Measurements from ENCODE around the gene RPL21.
"Not testable (repeated sequence)": the region's sequence is repeated elsewhere in the genome, so short reads cannot be mapped to it uniquely, and the experiment has no call there.

RPL21 gene

DNA sequence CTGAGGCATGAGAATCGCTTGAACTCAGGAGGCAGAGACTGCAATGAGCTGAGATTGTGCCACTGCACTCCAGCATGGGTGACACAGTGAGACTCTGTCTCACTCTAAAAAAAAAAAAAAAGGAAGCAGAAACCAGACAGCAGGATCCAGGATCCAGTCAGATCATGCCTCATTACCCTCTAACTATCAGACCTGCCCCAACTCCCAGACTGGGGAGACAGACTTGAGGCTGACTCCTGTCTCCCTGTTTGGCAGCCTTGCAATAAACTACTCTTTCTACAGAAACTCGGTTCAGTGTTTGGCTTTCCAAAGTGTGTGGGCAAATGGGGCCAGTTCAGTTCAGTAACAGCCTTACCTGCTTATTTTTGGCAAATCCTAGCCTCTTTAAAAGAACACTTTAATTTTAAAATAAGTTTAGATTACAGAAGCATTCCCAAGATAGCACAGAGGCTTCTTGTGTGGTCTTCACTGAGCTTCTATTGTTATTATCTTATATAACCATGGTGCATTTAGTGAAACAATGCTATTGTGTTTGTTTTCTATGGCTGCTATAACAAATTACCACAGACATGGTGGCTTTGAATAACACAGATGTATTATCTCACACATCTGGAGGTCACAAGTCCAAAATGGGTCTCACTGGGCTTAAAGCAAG, 37.8 kb downstream of the RPL21 start:
- DNase-seq (ENCODE audit: low spot score): peak; percentile 76

DNA sequence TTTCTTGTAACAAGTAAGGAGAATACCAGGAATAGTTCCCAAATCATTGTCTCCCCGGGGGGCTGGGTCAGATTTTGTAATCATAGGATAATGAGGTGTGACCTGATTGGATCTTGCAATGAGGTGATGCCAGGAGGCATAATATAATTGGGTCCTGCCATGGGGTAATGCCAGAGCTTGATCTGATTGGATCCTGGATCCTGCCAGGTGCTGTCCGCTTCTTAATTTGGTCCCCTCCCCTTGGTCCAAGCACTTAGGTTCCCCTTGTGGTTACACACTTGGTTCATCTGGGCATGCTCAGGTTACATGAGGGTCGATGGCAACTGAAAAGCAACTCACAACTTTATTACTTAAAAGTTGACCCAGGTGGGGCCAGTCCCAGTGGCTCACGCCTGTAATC, 39.4 kb downstream of the RPL21 start:
- no peak for DNase-seq (ENCODE audit: low spot score)

DNA sequence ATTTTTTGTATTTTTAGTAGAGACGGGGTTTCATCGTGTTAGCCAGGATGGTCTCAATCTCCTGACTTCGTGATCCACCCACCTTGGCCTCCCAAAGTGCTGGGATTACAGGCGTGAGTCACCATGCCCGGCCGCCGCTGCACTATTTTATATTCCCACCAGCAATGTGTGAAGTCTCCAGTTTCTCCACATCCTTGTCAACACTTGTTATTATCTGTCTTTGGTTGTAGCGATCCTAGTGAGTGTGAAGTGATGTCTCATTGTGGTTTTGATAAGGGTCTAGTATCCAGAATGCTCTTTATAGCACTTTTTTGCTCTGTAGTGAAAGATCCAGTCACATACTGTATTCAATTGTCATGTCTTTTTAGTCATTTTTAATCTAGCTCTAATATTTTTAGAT, 40.6 kb downstream of the RPL21 start:
- not testable (repeated sequence) for DNase-seq (ENCODE audit: low spot score)

DNA sequence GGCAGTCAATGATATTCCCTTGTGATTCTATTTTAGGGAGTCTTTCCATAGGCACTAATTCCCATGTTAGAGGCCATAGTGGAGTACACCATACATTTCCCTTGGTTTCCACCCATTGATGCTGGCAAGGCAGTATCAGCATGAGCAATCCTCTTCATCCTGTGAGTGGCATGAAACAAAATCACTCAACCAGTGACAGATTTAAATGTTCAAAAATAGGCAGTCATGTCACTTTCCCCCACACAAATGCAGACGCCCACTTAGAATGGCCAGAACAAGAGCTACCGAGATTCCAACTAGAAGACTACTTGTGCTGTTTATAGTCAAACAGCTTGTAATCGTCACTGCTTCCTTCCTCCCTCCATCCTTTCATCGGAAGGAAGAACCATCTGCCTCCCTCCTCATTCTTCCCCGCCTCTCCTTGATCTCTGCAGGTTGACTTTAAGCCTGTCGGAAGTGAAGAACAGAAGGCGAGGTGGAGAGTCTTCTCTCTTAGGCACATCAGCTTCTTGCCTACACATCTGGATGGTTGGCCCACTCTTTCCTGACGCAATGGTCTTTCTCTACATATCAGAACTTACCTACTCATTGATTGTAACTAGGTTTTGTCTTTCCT, 41.8 kb downstream of the RPL21 start:
- DNase-seq (ENCODE audit: low spot score): no peak

DNA sequence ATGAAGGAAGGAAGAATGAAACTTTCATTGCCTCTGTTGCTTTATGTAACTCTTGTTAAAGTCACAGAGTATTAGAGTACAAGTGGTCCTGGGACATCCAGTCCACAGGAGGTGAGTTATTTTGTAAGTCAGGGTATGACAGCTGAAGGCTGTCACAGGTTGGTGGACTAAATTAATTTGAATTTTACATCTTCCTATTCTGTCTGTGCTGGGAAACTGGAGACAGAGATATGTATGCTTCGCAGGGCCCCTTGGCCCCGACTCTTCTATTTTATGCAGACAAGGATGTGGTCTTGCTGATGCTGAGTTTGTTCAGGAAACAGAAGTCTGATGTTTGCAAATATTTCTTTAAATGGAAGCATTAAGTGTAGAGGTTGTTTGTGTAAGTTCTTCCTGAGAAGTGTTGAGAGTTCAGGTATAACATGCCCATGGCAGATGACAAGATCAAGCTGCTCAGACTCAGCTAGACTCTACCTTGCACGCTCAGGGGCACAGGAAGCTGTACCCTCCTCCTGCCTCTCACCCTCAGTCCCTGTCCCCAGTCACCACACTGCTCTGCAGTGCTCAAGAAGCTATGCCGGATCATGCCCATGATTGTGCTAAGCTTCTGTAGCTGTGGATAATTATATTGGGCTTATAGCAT, 42.6 kb downstream of the RPL21 start:
- no peak for DNase-seq (ENCODE audit: low spot score)

DNA sequence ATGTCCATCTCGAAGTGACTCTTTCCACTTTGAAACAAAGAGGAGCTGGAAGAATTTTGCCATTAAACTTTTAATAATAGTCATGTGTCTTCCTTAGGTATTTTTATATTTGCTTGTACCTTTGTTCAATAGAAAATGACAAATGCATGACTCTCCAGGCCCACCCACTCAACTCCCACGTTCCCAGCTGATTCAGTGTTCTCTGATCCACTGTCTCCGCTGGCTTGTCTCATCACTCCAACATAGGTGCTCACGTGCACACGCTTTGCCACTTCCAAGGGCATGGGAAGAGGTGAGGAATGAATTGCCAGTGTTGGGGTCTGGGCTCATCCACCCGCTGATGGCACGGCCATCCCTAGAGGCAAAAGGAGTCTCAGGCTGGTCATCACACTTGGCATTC, 43.7 kb downstream of the RPL21 start:
- no peak for DNase-seq (ENCODE audit: low spot score)

DNA sequence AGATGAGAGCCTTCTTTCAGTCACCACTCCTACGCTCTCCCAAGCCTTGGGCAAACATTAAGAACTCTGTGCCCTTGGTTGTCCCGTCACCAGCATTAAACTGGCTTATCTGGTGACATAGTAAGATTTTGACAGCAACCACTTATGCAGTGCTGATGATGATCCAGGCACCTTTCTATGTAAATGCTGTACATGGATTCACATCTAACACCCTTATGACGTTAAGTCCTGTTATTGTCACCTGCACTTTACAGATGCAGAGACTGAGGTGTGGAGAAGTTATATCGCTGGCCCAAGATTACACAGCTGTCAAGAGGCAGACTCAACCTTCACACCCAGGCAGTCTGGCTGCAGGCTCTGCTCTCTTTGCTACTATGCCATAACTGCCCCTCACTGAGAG, 44.3 kb downstream of the RPL21 start:
- DNase-seq (ENCODE audit: low spot score): no peak

DNA sequence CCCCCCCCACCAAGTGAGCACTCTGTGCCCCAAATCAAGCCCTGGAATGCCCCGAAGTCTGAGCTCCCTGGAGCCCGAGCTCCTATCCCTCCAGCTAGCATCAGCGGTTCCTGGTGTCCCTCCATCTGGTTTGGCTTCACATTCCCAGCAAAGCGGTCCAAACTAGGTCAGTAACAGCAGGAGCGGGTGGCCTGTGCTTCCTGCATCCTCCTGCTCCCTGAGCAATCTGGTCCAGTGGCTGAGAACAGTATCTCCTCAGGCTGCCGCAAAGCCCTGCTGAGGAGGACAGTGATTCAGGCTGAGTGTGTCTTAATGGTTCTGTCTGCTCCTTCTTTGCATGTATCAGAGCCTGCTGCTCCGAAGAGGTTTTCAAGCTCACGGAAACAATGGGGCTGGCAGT, 45.1 kb downstream of the RPL21 start:
- no peak for DNase-seq (ENCODE audit: low spot score)

DNA sequence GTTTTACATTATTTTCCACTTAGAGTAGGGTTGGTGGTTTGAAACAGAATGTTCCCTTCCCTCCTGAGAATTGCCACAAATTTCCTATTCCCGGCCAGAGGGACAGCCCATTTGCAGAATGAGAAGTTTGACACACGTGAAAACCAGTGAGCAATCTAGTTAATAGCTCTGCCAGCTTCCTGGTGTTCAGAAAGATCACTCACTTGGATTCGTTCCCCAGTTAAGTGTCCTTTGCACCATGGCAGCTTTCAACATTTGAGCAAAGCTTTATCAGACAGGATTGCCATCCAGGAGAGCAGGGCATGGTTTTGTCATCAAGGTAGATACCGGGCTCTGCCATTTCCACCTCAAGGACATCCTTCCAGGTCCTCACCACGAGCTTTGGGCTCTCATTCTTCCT, 47.5 kb downstream of the RPL21 start:
- DNase-seq (ENCODE audit: low spot score): no peak

DNA sequence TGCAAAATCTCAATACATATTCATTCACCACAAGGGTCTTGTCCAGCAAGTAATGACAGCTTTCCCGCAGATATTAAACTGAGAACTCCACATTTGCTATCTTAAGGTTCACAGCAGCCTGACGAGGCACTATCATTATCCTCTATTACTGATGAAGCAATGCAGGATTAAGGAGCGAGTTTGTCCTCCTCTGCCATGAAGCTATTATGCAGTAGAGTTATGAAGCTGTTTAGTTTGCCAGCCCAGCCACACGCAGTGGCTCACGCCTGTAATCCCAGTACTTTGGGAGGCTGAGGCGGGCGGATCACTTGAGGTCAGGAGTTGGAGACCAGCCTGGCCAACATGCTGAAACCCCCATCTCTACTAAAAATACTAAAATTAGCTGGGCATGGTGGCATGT, 49.0 kb downstream of the RPL21 start:
- DNase-seq (ENCODE audit: low spot score): not testable (repeated sequence)

DNA sequence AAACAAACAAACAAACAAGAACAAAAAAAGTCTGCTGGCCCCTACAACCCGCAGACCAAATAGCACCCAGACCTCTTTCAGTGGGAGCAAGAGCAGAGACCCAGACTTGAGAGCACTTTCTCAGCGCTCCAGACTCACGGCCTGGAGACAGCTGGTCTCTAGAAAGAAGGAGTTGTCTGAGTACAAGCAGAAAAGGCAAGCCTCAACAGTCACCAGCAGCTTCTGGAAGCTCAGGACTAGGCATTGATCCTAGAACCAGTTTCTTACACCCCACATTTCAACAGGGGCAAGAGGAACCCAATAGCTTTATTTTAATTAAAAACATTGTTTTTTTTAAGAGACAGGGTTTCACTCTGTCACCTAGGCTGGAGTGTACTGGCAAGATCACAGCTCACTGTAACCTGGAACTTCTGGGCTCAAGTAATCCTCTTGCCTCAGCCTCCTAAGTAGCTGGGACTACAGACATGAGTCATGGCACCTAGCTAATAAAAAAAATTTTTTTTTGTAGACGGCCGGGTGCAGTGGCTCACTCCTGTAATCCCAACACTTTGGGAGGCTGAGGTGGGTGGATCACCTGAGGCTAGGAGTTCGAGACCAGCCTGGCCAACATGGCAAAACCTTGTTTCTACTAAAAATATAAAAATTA, 49.7 kb downstream of the RPL21 start:
- DNase-seq (ENCODE audit: low spot score): no peak

DNA sequence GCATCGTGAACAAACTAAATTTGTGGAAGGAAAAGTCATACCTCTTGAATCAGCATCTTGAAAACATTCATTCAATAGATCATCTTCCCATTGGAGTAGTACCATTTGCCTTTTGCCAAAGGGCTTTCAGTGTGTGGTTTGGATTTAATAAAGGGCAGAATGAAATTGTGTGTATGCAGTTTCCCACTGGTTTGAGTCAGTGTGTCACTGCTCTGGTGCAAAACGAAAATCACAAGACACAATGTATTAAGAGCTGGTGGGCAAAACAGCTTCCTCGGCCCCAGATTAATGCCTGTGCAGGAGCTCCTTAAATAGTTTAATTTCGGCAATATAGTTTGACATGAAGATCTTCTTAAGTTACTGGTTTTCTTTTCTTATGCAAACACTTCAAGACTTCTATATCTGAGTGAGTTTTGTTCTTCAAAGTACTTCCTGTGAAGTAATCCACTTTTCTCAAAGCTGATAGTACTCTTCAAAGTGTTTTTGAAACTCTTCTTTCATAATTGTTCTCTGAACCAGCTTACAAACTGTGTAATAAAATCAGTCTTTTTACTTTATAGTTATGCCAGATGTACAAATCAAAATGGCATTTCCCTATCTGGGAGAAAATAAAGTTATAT, 51.4 kb downstream of the RPL21 start:
- no peak for DNase-seq (ENCODE audit: low spot score)

DNA sequence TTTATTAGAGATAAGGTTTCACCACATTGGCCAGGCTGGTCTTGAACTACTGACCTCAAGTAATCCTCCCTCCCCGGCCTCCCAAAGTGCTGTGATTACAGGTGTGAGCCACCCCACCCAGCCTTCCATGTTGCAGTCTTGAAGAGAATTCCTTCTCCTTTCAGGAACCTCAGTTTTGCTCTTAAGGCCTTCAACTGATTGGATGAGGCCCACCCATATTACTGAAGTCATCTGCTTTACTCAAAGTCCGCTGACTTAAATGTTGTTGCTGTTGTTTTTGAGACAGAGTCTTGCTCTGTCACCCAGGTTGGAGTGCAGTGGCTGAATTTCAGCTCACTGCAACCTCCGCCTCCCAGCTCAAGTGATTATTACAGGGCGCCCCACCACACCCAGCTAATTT, 52.7 kb downstream of the RPL21 start:
- no peak for DNase-seq (ENCODE audit: low spot score)

DNA sequence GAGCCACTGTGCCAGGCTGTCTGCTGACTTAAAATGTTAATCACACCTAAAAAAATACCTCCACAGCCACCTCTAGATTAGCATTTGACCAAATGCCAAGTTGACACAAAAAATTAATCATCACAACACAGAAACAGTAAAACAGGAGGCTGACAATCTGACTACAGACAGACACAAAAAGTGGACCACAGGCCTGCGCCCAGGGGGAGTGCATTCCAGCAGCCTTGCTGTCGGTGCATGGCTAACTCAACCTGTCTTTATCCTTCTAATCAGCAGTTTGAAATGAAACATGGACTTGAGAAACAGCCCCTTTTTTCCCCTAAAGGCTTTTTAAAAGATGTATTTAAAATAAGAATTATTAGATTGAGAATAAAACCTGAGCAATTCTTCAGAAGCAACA, 53.3 kb downstream of the RPL21 start:
- DNase-seq (ENCODE audit: low spot score): no peak

Measured in kidney tubule cell (primary cell).